Endothelial cell of umbilical vein (primary cell): ENCODE measurements around the gene RXYLT1. TPM values are rescaled to one million over a fixed set of nuclear protein-coding genes. Genes with fewer than 3 reads are reported as not detected.

Experiments used
- BruUV-seq: library from RNA; stranded (reverse); fragments of 400-500 nt; replicated peaks from 2 replicates; lab custom pipeline; 2021; lab: Mats Ljungman, UMichigan
- CTCF ChIA-PET: fragments of 300-600, 350-600 bp; sonication (Branson Sonifier 250); formaldehyde crosslinking; loops from one replicate; lab custom pipeline; 2021; ENCODE audit warnings: antibody characterized with exemption, inconsistent platforms; lab: Charles Lee
- POLR2A ChIA-PET: fragments of 300-600, 350-600 bp; sonication (Branson Sonifier 250); formaldehyde crosslinking; loops from one replicate; lab custom pipeline; 2021; ENCODE audit warnings: antibody characterized with exemption, inconsistent platforms; lab: Charles Lee
- DNase-seq: peaks from one replicate; pipeline ENCODE4 v3.0.0-alpha.2; 2011; ENCODE audit warnings: low read depth, low spot score
- FAIRE-seq: peaks from 2 replicates; lab custom pipeline; 2011; peaks lifted over from hg19 to GRCh38; lab: Jason Lieb, UNC
- H2AFZ ChIP-seq: 2 replicates; pipeline ENCODE4 v1.6.0; 2012; ENCODE audit warnings: low read depth, low read length, control low read depth, inconsistent platforms
- H3K27ac ChIP-seq: 2 replicates; pipeline ENCODE4 v1.5.1; 2011; ENCODE audit warnings: low read depth, mild to moderate bottlenecking, control low read depth, low read length, moderate library complexity; ENCODE audit not compliant: insufficient read depth
- H3K27me3 ChIP-seq, 2 experiments: 2 replicates each; pipeline versions ENCODE4 v1.6.0 to v1.6.1; 2011; ENCODE audit warnings: low read length in 2 of 2, mixed read lengths in 1 of 2; ENCODE audit not compliant: control insufficient read depth in 2 of 2, insufficient read depth in 2 of 2
- H3K36me3 ChIP-seq, 2 experiments: 2 replicates in 1 of 2; 3 replicates in 1 of 2; pipeline ENCODE4 v1.5.1; 2011; ENCODE audit warnings: low read length in 2 of 2, mild to moderate bottlenecking in 1 of 2, moderate library complexity in 1 of 2; ENCODE audit not compliant: control insufficient read depth in 2 of 2, insufficient read depth in 2 of 2; ENCODE audit errors: extremely low read depth in 1 of 2
- H3K4me1 ChIP-seq: 3 replicates; pipeline ENCODE4 v1.5.1; 2011; ENCODE audit warnings: mild to moderate bottlenecking, low read length; ENCODE audit not compliant: control insufficient read depth, insufficient read depth; ENCODE audit errors: extremely low read depth
- H3K4me2 ChIP-seq: 2 replicates; pipeline ENCODE4 v1.6.1; 2011; ENCODE audit warnings: low read length, control low read depth, mixed read lengths; ENCODE audit not compliant: insufficient read depth
- H3K4me3 ChIP-seq, 3 experiments: fragments of 200-600 bp in 1 of 3; sonication (generic), shearing (Covaris generic) in 1 of 3; replicated peaks in 1 of 3; 2 replicates each; pipeline ENCODE4 v1.5.1; 2011 to 2016; ENCODE audit warnings: control low read depth in 3 of 3, low read length in 3 of 3, mild to moderate bottlenecking in 2 of 3, inconsistent platforms in 1 of 3, low read depth in 1 of 3, moderate library complexity in 1 of 3; ENCODE audit not compliant: insufficient read depth in 1 of 3
- H3K79me2 ChIP-seq: 2 replicates; pipeline ENCODE4 v1.6.0; 2012; ENCODE audit warnings: low read length, inconsistent platforms; ENCODE audit not compliant: control insufficient read depth, insufficient read depth
- H3K9ac ChIP-seq: replicated peaks from 2 replicates; pipeline ENCODE3; 2011; ENCODE audit warnings: low read length, control low read depth; ENCODE audit not compliant: insufficient read depth; ENCODE audit errors: extremely low read depth
- H3K9me1 ChIP-seq: replicated peaks from 3 replicates; pipeline ENCODE4 v1.6.0; 2011; ENCODE audit warnings: mild to moderate bottlenecking, low read length; ENCODE audit not compliant: control insufficient read depth, insufficient read depth; ENCODE audit errors: extremely low read depth
- H3K9me3 ChIP-seq: replicated peaks from 2 replicates; pipeline ENCODE4 v1.5.1; 2012; ENCODE audit warnings: low read length, inconsistent platforms; ENCODE audit not compliant: control insufficient read depth, insufficient read depth
- H4K20me1 ChIP-seq: replicated peaks from 2 replicates; pipeline ENCODE3; 2011; ENCODE audit warnings: mild to moderate bottlenecking, low read length; ENCODE audit not compliant: control insufficient read depth, insufficient read depth; ENCODE audit errors: extremely low read depth
- CTCF ChIP-seq, 2 donors: IDR thresholded peaks; 1 replicate in 1 of 2; 2 replicates in 1 of 2; pipeline ENCODE4 v1.5.1; 2011; ENCODE audit warnings: low read length in 2 of 2, mild to moderate bottlenecking in 2 of 2, moderate library complexity in 2 of 2, control low read depth in 1 of 2, inconsistent platforms in 1 of 2, low read depth in 1 of 2; ENCODE audit not compliant: insufficient read depth in 1 of 2; ENCODE audit errors: extremely low read depth in 1 of 2
- EZH2 ChIP-seq: IDR thresholded peaks from 2 replicates; pipeline ENCODE4 v1.6.1; 2012; ENCODE audit warnings: borderline replicate concordance, low read depth, mild to moderate bottlenecking, moderate library complexity, low read length, inconsistent platforms; ENCODE audit not compliant: severe bottlenecking
- FOS ChIP-seq: IDR thresholded peaks from 2 replicates; pipeline ENCODE4 v1.6.1; 2011; ENCODE audit warnings: mild to moderate bottlenecking, low read length, moderate library complexity, borderline replicate concordance; ENCODE audit not compliant: insufficient read depth
- GATA2 ChIP-seq: IDR thresholded peaks from 2 replicates; pipeline ENCODE4 v1.7.0; 2011; ENCODE audit warnings: low read depth, mild to moderate bottlenecking, moderate library complexity, mixed read lengths, low read length; ENCODE audit not compliant: insufficient read length, insufficient read depth
- JUN ChIP-seq: IDR thresholded peaks from 2 replicates; pipeline ENCODE4 v1.6.1; 2011; ENCODE audit warnings: borderline replicate concordance, low read depth; ENCODE audit not compliant: insufficient read length, insufficient read depth
- MYC ChIP-seq: IDR thresholded peaks from one replicate; pipeline ENCODE4 v1.6.1; 2011; ENCODE audit warnings: mild to moderate bottlenecking, low read depth, low read length
- POLR2A ChIP-seq: IDR thresholded peaks from 2 replicates; pipeline ENCODE4 v1.6.1; 2012; ENCODE audit warnings: low read depth, mild to moderate bottlenecking, control low read depth, low read length
- POLR2AphosphoS5 ChIP-seq: IDR thresholded peaks from 2 replicates; pipeline ENCODE4 v1.6.1; 2012; ENCODE audit warnings: low read depth, mild to moderate bottlenecking, control low read depth, low read length, moderate library complexity; ENCODE audit not compliant: insufficient read depth
- dilution Hi-C: fragments of 300-500 bp; cut with MboI; formaldehyde crosslinking; loops from one replicate; pipeline ENCODE4 v1.15.0; 2019; ENCODE audit warnings: low sequenced_read_pairs; ENCODE audit not compliant: extremely low pct_ligation_motif_present
- intact Hi-C: fragments of 100-400 bp; cut with micrococcal nuclease; formaldehyde crosslinking; loops from one replicate; pipeline ENCODE4 v1.10.0; 2022
- polyA plus RNA-seq, 4 experiments: library from polyadenylated mRNA; depleted of rRNA in 3 of 4; stranded (reverse) in 3 of 4; unstranded in 1 of 4; fragments of >200 nt; gene quantifications; 2 replicates each; pipeline versions ENCODE4 v1.2.1 to v1.2.3, GENCODE V29; 2011 to 2012; ENCODE audit warnings: missing spikeins in 1 of 4
- total RNA-seq: library from RNA; stranded (reverse); gene quantifications from 2 replicates; pipeline ENCODE4 v1.2.3, GENCODE V29; 2021
- TF ChIP-seq, protein P1 (sequence below): IDR thresholded peaks from 2 replicates; pipeline ENCODE4 v1.6.1; 2011; ENCODE audit not compliant: insufficient read depth, insufficient read length

The RXYLT1 gene
- total and polyA plus RNA-seq, 2 donors (not counting 3 experiments of a cell fraction or from before 2014, with no cell fraction given): 8.1 to 13.1 TPM

DNA sequence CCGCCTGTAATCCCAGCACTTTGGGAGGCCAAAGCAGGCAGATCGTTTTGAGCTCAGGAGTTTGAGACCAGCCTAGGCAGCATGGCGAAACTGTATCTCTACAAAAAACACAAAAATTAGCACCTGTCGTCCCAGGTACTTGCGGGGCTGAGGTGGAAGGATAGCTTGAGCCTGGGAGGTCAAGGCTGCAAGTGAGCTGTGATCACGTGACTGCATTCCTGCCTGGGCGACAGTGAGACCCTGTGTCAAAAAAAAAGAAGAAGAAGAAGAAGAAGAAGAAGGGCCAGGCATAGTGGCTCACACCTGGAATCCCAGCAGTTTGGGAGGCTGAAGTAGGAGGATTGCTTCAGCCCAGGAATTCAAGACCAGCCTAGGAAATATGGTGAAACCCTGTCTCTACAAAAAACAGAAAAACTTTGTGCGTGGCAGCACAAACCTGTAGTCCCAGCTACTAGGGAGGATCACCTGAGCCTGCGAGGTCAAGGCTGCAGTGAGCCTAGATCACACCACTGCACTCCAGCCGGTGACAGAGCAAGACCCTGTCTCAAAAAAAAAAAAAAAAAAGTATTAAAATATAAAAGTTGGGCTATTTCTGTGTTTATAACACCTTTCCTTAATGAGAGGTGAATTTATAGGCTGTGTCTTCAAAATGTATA is 15.5 kb downstream of the RXYLT1 start:
- no TSS peak for BruUV-seq
- Histone ChIP-seq H3K36me3 (no peaks in the 10 kb centered on the region), H3K4me3 (no peak overlapping the region), H2AFZ (no peak overlapping the region), H3K27ac (no peak overlapping the region), H3K9ac (no peak overlapping the region), H3K4me2 (no peak overlapping the region), H3K9me3 (no peaks in the 10 kb centered on the region), H3K4me1 (no peaks in the 10 kb centered on the region), H4K20me1 (no peaks in the 10 kb centered on the region), H3K9me1 (no peaks in the 10 kb centered on the region), H3K79me2 (no peaks in the 10 kb centered on the region), H3K27me3 (no peaks in the 10 kb centered on the region)
- DNase-seq (no peak), FAIRE-seq (no peak)
- ChIA-PET POLR2A (no interaction called here), CTCF (no interaction called here)
- dilution Hi-C loops (no loop called here), intact Hi-C loops (no loop called here)
- TF ChIP-seq, protein P1, sequence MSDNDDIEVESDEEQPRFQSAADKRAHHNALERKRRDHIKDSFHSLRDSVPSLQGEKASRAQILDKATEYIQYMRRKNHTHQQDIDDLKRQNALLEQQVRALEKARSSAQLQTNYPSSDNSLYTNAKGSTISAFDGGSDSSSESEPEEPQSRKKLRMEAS: no peak

- no peak overlapping the region for H3K9ac ChIP-seq
- DNase-seq: no peak
- H4K20me1 ChIP-seq: no peaks in the 10 kb centered on the region
- no peak overlapping the region for H3K27ac ChIP-seq
- no peak overlapping the region for H2AFZ ChIP-seq
- H3K79me2 ChIP-seq: no peaks in the 10 kb centered on the region
- TF ChIP-seq MYC (no peak), GATA2 (no peak), POLR2A (no peak), JUN (no peak), EZH2 (no peak), POLR2AphosphoS5 (no peak), FOS (no peak), CTCF (IDR thresholded peaks at IDR 0.05; ENCODE audit: extremely low read depth in 1 of 2, insufficient read depth in 1 of 2, low read depth in 1 of 2, low read length in 2 of 2) (no peak)
- TF ChIP-seq, protein P1: no peak
- dilution Hi-C loops (no loop called here), intact Hi-C loops (no loop called here)
- H3K4me3 ChIP-seq: no peak overlapping the region
- H3K9me3 ChIP-seq: no peaks in the 10 kb centered on the region
- no peaks in the 10 kb centered on the region for H3K9me1 ChIP-seq
- no peak overlapping the region for H3K4me2 ChIP-seq
- ChIA-PET CTCF (no interaction called here), POLR2A (no interaction called here)
- H3K4me1 ChIP-seq: no peaks in the 10 kb centered on the region
- no peaks in the 10 kb centered on the region for H3K27me3 ChIP-seq
- no TSS peak for BruUV-seq
- FAIRE-seq: no peak
- H3K36me3 ChIP-seq: no peaks in the 10 kb centered on the region
These were observed 16.2 kb downstream of the RXYLT1 start for GRCh38 chr12:63795944-63796343.
